Stimulated activated CD8-positive, alpha-beta memory T cell treated with anti-CD3 and anti-CD28 coated beads, Interleukin-12 subunit alpha, Interleukin-12 subunit beta, amount 100 ng/mL, for 24 hours (primary cell): ENCODE results near the gene DIO3.

ENCODE experiments used
- DNase-seq: peaks from one replicate; pipeline ENCODE4 v3.0.0-alpha.2; 2020; ENCODE audit errors: extremely low read depth

Gene DIO3

DNA sequence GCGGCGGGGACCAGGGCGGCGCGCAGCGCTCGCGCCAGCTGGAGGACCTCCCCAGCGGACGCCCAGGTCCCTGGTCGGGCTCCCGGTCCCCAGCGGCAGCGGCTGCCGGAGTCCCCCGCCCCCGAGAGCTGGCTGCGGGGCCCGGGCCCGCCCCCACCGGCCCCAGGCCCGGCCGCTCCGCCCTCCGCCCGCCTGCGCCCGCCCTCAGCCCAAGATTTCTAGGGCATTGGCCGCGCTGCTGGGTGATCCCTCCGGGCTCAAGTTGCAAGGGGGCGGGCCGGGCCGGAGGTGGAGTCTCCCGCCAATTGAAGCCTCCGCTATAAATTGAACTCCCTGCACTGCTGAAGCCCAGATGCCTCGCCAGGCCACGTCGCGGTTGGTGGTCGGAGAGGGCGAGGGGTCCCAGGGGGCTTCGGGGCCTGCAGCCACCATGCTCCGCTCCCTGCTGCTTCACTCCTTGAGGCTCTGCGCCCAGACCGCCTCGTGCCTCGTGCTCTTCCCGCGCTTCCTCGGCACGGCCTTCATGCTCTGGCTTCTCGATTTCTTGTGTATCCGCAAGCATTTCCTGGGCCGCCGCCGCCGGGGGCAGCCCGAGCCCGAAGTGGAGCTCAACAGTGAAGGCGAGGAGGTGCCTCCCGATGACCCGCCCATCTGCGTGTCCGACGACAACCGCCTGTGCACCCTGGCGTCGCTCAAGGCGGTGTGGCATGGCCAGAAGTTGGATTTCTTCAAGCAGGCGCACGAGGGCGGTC, at the start of gene DIO3:
TSS of gene DIO3 (plus strand) at position 351 of the 752 bp plus-strand sequence.
- DNase-seq = no peak

DNA sequence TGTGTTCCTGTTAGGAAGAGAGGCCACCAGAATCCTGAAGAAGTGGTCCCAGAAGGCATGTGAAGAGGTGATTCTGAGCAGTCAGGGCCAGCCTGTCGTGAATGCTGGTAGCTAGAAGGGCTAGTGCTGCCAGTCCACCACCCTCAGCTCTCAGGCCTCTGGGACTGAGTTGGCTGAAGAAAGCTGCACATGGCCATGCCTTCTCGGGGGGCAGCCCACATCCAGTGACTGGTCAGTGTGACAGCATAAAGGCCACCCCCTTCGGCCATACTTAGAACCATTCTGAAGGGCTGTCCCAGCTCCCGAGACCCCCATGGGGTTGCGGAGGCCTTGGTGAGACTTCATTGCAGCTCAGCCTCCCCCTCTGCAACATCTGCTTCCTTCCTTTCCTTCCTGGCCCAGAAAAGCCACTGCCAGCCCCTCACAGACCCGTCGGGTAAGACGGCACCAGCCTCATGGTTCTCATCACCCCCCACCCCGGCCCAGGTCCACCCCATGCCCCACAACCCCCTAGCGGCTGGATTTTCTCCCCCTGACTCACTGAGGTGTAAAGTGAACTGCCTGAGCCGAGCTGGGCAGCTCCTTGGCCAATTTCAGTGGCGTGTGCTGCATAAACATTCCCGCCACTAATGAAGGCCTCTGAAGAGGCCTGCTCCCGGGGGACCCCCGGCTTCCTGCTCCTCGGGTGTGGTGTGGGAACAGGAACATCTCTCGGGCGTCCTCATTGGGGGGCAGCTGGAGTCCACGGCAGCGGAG, 49.5 kb upstream of the DIO3 start:
- no peak for DNase-seq

GRCh38 chr14:101512376-101512695, 49.0 kb upstream of the DIO3 start:
- no peak for DNase-seq

DNA sequence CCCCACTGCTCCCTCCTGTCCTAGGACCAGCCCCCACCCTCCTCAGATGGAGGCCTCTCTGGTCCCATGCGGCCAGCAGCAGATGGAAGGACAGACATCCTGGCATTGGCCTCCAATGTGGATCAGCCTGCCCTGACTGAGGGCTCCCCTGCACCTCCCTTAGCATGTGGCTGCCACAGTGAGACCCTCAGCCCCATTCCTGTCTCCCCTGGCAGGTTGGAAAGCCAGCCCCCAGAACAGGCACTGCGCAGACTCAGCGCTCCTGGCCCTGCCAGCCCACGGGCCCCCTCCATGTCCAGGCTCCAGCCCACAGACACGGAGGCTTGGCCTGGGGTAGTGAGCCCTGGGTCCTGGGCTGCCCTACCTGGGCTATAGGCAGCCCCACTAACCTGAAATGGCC, 47.2 kb upstream of the DIO3 start:
- DNase-seq = no peak

- DNase-seq = no peak
These were observed 44.9 kb upstream of the DIO3 start for GRCh38 chr14:101516401-101516800.

- DNase-seq = no peak
These were observed 42.5 kb upstream of the DIO3 start for GRCh38 chr14:101518611-101519473.

DNA sequence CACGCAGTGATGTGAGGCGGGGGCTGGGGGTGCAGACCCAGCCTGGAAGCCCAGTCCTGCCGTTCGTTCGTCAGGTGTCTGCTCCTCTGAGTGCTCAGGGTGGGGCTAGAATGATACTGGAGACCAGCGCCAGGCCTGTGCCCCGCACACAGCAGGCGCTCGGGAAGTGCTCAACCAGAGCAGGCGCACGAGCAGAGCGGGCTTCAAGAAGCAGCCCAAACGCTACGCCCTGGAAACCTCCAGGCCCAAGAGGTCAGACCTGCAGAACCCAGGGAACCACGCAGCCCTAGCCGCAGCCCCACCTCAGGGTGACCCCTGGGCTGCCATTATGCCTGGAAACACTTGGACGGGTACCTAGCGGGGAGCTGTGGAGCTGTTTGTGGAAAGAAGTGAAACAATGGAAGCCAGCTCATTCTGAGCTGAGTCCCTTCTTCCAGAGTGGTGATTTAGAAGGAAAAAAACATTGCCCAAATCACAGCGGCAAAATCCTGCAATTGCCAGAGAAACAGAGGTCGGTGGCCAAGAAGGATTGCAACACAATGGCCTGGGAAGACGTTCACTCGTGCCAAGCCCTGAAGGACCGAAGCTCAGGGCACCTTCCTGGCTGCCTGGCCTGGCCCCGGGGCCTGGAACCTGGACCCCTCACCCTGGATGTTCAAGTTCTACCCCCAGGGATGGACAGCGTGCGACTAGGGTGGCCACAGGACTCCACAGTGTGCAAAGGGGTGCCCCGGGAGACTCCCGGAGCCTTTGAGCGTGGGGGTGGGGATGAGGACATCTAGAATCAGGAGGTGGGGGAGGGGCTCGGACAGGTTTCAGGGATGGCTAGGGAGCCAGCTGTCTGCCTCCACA, 40.4 kb upstream of the DIO3 start:
- DNase-seq = no peak

DNA sequence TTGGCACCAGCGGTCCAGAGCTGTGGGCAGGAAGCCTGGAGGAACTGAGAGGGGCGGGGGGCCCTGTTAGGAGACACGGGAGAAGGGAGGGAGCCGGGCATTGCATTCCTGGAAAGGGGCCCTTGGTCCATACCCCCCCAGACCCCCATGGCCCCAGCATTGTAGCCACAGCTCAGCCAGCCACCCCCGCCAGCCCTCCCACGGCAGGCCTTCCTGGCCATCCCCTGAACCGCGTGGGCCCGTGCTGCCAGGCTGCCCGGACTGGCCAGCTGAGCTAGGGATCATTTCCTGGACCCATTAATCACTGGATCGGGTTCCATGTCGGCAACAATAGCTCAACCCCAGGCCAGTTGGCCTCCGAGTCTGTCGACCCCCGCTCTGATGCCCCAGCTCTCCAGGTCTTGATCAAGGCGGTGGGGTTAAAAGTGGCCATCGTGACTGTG, 39.8 kb upstream of the DIO3 start:
- DNase-seq = no peak

DNA sequence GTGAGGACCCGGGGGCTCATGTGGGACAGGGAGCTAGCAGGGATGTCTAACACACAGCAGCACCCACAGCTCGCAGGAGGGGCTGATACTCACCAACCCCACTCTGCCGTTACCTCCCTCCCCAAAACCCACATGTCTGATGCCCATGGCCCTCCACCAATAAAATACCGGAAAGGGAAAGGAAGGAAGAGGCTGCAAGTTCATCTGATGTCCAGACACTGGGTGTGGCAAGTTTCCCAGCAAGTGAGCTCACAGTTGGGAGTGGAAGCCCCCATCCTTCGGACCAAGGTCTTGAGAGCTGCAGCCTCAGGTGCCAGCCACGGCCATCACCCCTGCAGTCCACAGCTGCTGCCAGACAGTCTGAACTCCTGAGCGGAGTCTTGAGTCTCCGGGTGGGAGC, 39.3 kb upstream of the DIO3 start:
- no peak for DNase-seq

DNA sequence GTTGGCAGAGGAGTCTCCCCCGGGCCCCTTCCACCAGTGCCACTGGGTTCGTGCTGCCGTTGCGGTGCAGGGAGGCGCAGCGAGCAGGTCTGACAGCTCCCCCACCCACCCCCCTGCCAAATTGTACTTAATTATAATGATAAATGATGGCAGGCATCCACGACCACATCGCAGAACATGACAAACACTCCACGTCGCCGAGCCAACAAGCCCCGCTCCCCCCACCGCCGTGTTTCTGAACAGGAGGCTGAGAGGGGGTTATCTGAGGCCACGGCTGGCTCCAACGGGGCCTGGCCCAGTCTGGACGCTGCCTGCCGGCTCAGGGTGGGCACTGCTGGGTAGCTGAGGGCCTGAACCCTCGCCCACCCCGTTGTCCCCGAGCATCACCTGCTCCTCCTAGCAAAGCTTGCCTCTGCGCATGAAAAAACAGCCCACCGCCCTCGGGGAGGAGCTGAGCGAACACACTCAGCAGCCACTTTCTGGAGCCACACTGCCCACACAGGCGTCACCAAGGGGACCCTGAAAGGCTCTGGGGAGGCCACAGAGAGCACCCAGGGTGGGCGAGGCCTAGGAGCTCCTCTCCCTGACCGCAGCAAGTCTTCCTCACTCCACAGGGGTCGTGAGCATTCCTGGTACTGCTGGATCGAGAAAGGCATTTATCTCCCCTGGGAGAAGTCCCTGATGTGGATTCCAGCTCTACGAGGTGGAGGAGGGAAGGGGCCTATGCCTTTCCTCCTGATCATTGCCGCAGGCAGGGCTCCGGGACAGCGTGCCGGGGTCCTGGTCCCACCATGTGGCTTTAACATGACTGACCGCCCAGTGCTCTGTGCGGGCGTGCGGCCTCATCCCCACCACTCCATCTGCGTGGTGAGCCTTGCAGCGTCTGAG, 35.4 kb upstream of the DIO3 start:
- DNase-seq = no peak

GRCh38 chr14:101527987-101528386, 33.3 kb upstream of the DIO3 start:
- no peak for DNase-seq

DNA sequence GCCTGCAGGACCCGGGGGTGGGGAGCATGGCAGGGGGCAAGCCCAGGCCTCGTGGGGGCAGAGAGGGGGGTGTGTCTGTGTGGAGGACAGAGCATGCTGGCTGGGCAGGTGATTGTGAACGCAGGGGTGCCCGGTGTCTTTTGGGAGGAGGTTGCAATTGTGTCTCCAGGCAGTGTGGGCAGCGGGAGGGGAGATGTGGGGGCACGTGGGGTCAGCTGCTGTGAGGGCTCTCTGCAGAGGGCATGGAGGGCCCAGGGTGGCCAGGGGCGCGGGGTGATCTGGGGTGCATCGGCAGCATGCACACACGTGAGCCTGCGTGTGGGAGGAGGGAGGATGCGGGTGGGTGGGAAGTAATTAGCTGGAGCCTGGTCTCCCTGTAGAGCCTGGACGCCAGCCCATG, 32.2 kb upstream of the DIO3 start:
- no peak for DNase-seq

- DNase-seq = no peak
These were observed 27.1 kb upstream of the DIO3 start for GRCh38 chr14:101534198-101534597.

DNA sequence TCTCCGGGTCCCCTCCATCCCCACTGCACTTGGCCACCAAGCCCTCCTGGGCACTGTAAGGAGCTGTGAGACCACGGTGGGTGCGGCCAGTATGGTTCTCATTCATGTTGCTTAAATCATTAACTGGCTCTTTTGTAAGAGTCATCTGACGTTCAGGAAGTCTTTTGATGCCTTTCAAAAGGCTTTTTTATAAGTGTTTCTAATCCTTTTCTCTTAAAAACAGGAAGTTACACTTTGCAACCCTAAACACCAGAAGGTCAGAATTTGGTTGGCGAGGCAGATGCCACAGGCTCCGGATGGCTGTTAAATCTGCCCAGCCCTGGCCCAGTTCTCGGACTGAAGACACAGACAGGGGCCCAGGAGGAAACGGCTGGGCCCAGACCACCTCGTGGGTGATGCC, 26.1 kb upstream of the DIO3 start:
- DNase-seq = no peak

DNA sequence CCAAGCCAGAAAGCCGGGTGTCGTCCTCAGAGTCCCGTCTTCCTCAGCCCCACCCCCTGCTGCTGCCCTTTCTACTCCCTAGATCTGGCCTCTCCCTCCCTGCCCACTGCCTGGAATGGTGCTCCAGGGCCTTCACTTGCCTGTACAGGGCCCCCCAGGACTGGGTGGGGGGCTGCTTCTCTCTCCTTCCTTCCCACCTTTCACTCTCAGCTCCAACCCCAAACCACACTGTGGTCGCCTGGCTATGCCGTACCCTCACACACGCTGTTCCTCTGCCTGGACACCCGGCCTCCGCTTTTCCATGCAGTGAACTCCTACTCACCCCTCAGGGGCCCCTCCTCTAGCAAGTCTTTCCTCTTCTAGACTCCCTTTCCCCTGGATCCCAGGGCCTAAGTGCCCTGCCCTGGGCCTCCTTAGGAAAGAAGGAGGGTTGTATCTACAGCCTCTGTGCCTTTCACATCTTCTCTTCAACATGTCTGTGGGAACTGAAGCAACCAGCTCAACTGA, 25.5 kb upstream of the DIO3 start:
- no peak for DNase-seq

- DNase-seq = no peak
These were observed 24.0 kb upstream of the DIO3 start for GRCh38 chr14:101537286-101537685.

DNA sequence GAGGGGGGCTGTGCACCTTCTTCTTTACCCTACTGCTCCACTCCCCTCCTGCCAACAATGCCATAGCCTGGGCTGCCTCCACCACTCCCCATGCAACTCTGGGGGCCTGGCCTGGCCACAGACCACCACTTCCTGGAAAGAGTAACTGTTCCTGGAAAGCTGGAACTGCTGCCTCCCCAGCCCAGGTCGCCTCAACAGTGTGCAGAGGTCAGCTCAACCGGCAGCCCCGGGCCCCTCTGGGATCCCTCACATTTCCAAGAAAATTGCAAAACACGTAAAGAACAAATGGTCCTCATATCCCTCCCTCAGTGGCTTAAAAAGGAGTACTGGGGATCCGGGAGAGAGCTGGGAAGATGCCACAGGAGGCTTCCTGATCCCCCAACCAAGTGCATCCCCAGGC, 22.4 kb upstream of the DIO3 start:
- DNase-seq = no peak

GRCh38 chr14:101539880-101540279, 21.4 kb upstream of the DIO3 start:
- no peak for DNase-seq

GRCh38 chr14:101540481-101541462, 20.5 kb upstream of the DIO3 start:
- DNase-seq = no peak
